HepG2 (cell line): ENCODE results near the gene CEP55. TPM values are rescaled to one million over a fixed set of nuclear protein-coding genes. Genes with fewer than 3 reads are reported as not detected.

Experiments
- ATAC-seq: fragments of 200-7000 bp; cut with Tn5 transposase; 3 replicates; pipeline ENCODE4 v1.9.1; 2020; ENCODE audit warnings: mild to moderate bottlenecking, moderate library complexity
- BruUV-seq: library from RNA; stranded (reverse); fragments of 400-500 nt; replicated peaks from 2 replicates; lab custom pipeline; 2021; lab: Mats Ljungman, UMichigan
- CTCF ChIA-PET: fragments of 300-600 bp; formaldehyde crosslinking; extraction: SDS; loops from one replicate; lab custom pipeline; 2021; ENCODE audit warnings: low total read pairs, inconsistent platforms, low intra/inter-chr PET ratio; lab: Yijun Ruan, JAX
- POLR2A ChIA-PET: fragments of 350-600 bp; sonication (Branson Sonifier 250); formaldehyde crosslinking; loops from one replicate; lab custom pipeline; 2020; ENCODE audit warnings: antibody characterized with exemption, inconsistent platforms; lab: Yijun Ruan, JAX
- DNase-seq: peaks from one replicate; pipeline ENCODE4 v3.0.0-alpha.2; 2015; ENCODE audit warnings: low spot score
- FAIRE-seq: peaks from 3 replicates; lab custom pipeline; 2011; peaks lifted over from hg19 to GRCh38; lab: Jason Lieb, UNC
- H2AFZ ChIP-seq: one replicate; pipeline ENCODE4 v1.6.1; 2011; ENCODE audit warnings: low read length, inconsistent platforms
- H3K27ac ChIP-seq: fragments of 300-600 bp; 3 replicates; pipeline ENCODE4 v1.8.0; 2011; ENCODE audit warnings: mixed run types, mild to moderate bottlenecking, mixed read lengths, low read length, inconsistent platforms; ENCODE audit not compliant: insufficient read depth; ENCODE audit errors: extremely low read length
- H3K27me3 ChIP-seq, 2 experiments: fragments of 200-600 bp in 1 of 2; 2 replicates in 1 of 2; 3 replicates in 1 of 2; pipeline versions ENCODE4 v1.6.0 to v1.8.0; 2011; ENCODE audit warnings: low read length in 2 of 2, mild to moderate bottlenecking in 2 of 2, moderate library complexity in 2 of 2, inconsistent platforms in 1 of 2; ENCODE audit not compliant: insufficient read depth in 2 of 2, control insufficient read depth in 1 of 2
- H3K36me3 ChIP-seq, 2 experiments: fragments of 200-600 bp in 1 of 2; replicated peaks in 1 of 2; 2 replicates in 1 of 2; 3 replicates in 1 of 2; pipeline versions ENCODE4 v1.5.1 to v1.8.0; 2011; ENCODE audit warnings: low read length in 2 of 2, inconsistent platforms in 1 of 2; ENCODE audit not compliant: insufficient read depth in 2 of 2, control insufficient read depth in 1 of 2
- H3K4me1 ChIP-seq: 2 replicates; pipeline ENCODE4 v1.5.1; 2012; ENCODE audit warnings: low read length, inconsistent platforms; ENCODE audit not compliant: insufficient read depth
- H3K4me2 ChIP-seq: 2 replicates; pipeline ENCODE4 v1.6.0; 2011; ENCODE audit warnings: low read depth, low read length, inconsistent platforms
- H3K4me3 ChIP-seq, 3 experiments: fragments of 200-600 bp in 1 of 3; sonication (generic), shearing (Covaris generic) in 1 of 3; replicated peaks in 1 of 3; 2 replicates each; pipeline ENCODE4 v1.5.1; 2011 to 2016; ENCODE audit warnings: low read length in 3 of 3, inconsistent platforms in 2 of 3, low read depth in 2 of 3, mild to moderate bottlenecking in 2 of 3, control low read depth in 1 of 3, mixed read lengths in 1 of 3; ENCODE audit not compliant: insufficient read depth in 1 of 3
- H3K79me2 ChIP-seq: one replicate; pipeline ENCODE4 v1.6.1; 2011; ENCODE audit warnings: low read length, inconsistent platforms; ENCODE audit not compliant: insufficient read depth
- H3K9ac ChIP-seq: 2 replicates; pipeline ENCODE4 v1.6.0; 2011; ENCODE audit warnings: mild to moderate bottlenecking, low read depth, low read length, inconsistent platforms; ENCODE audit not compliant: insufficient read depth
- H3K9me3 ChIP-seq: 2 replicates; pipeline ENCODE4 v1.5.1; 2012; ENCODE audit warnings: mild to moderate bottlenecking, low read length
- H4K20me1 ChIP-seq: 2 replicates; pipeline ENCODE4 v1.6.0; 2011; ENCODE audit warnings: inconsistent platforms, mild to moderate bottlenecking, low read length, moderate library complexity; ENCODE audit not compliant: insufficient read depth
- AGO1 ChIP-seq: fragments of 200-400 bp; formaldehyde crosslinking; IDR thresholded peaks from 2 replicates; pipeline ENCODE4 v1.6.1; 2017; ENCODE audit warnings: mild to moderate bottlenecking, low read depth, low read length, moderate library complexity; ENCODE audit not compliant: poor library complexity, severe bottlenecking
- FOXP1 ChIP-seq, 2 experiments: fragments of 450-650 bp in 1 of 2; IDR thresholded peaks; 2 replicates each; pipeline ENCODE4 v1.6.1; 2017 to 2018; ENCODE audit warnings: antibody characterized with exemption in 1 of 2
- ISX ChIP-seq: sonication (generic); formaldehyde crosslinking; conservative IDR thresholded peaks from 2 replicates; pipeline ENCODE4 v1.5.0; 2020; ENCODE audit warnings: missing genetic modification reagents
- JARID2 ChIP-seq: sonication (generic); formaldehyde crosslinking; IDR thresholded peaks from 2 replicates; pipeline ENCODE4 v1.8.1; 2023; ENCODE audit warnings: missing genetic modification reagents, inconsistent platforms; ENCODE audit not compliant: insufficient replicate concordance
- PAXIP1 ChIP-seq: sonication (generic); formaldehyde crosslinking; conservative IDR thresholded peaks from 2 replicates; pipeline ENCODE4 v1.4.0; 2020; ENCODE audit warnings: mild to moderate bottlenecking, missing genetic modification reagents, moderate library complexity
- PHF20 ChIP-seq: sonication (generic); formaldehyde crosslinking; IDR thresholded peaks from 2 replicates; pipeline ENCODE4 v1.5.0; 2020; ENCODE audit warnings: mild to moderate bottlenecking, missing genetic modification reagents
- POLR2A ChIP-seq, 2 experiments: IDR thresholded peaks; 2 replicates each; pipeline ENCODE4 v1.6.1; 2011; ENCODE audit warnings: low read depth in 2 of 2, low read length in 2 of 2, mild to moderate bottlenecking in 1 of 2, moderate library complexity in 1 of 2; ENCODE audit not compliant: insufficient read depth in 1 of 2
- SP1 ChIP-seq, 2 experiments: fragments of 450-650 bp in 1 of 2; sonication (generic) in 1 of 2; formaldehyde crosslinking in 1 of 2; IDR thresholded peaks; 2 replicates each; pipeline versions ENCODE4 v1.4.0 to v1.6.1; 2016 to 2020; ENCODE audit warnings: missing genetic modification reagents in 1 of 2
- TEAD3 ChIP-seq: optimal IDR thresholded peaks from 2 replicates; pipeline ENCODE3; 2016; ENCODE audit warnings: borderline replicate concordance
- ZBTB25 ChIP-seq: IDR thresholded peaks from 2 replicates; pipeline ENCODE4 v1.6.1; 2018; ENCODE audit warnings: missing genetic modification reagents
- ZBTB42 ChIP-seq: sonication (generic); formaldehyde crosslinking; IDR thresholded peaks from 2 replicates; pipeline ENCODE4 v1.5.0; 2020; ENCODE audit warnings: mild to moderate bottlenecking, missing genetic modification reagents
- ZIK1 ChIP-seq: sonication (generic); formaldehyde crosslinking; IDR thresholded peaks from 2 replicates; pipeline ENCODE4 v1.5.0; 2020; ENCODE audit warnings: mild to moderate bottlenecking, low read depth, missing genetic modification reagents, borderline replicate concordance
- ZNF180 ChIP-seq: sonication (generic); formaldehyde crosslinking; IDR thresholded peaks from 2 replicates; pipeline ENCODE4 v1.4.0; 2020; ENCODE audit warnings: low read depth, missing genetic modification reagents, borderline replicate concordance
- ZNF235 ChIP-seq: sonication (generic); formaldehyde crosslinking; IDR thresholded peaks from 2 replicates; pipeline ENCODE4 v1.8.1; 2023; ENCODE audit warnings: mild to moderate bottlenecking, missing genetic modification reagents, borderline replicate concordance
- ZNF367 ChIP-seq: sonication (generic); formaldehyde crosslinking; IDR thresholded peaks from 2 replicates; pipeline ENCODE4 v1.4.0; 2020; ENCODE audit warnings: missing genetic modification reagents, borderline replicate concordance
- ZNF670 ChIP-seq: sonication (generic); formaldehyde crosslinking; IDR thresholded peaks from 2 replicates; pipeline ENCODE4 v1.8.0; 2022; ENCODE audit warnings: mild to moderate bottlenecking, missing genetic modification reagents, borderline replicate concordance
- WGBS: methylation state at CpG from one replicate; pipeline ENCODE4 v1.1.6; 2017; ENCODE audit warnings: low lambda C conversion rate; 5-methylcytosine and 5-hydroxymethylcytosine counted together
- in situ Hi-C: cut with HindIII; loops from 2 replicates; pipeline ENCODE4 v1.10.0; 2017; ENCODE audit warnings: low pct_unique_long_range_greater_than_20kb; ENCODE audit not compliant: extremely low pct_ligation_motif_present
- intact Hi-C: fragments of 100-400 bp; cut with micrococcal nuclease; formaldehyde crosslinking; loops from one replicate; pipeline ENCODE4 v1.10.0; 2022; ENCODE audit not compliant: unreplicated experiment
- polyA plus RNA-seq, 8 experiments: library from polyadenylated mRNA; depleted of rRNA in 3 of 8; stranded (reverse) in 7 of 8; unstranded in 1 of 8; fragments of >200 nt; fragmentation: Illumina TruSeq in 4 of 8; extraction: Trizol in 4 of 8; gene quantifications; 2 replicates each; pipeline versions ENCODE4 v1.2.1 to v1.2.3, GENCODE V29; 2011 to 2016; ENCODE audit warnings: low read depth in 4 of 8, missing spikeins in 1 of 8, mixed read lengths in 1 of 8; ENCODE audit not compliant: insufficient read depth in 1 of 8
- total RNA-seq, 5 experiments: library from RNA; depleted of rRNA; stranded (reverse); fragments of >200 nt; fragmentation: Illumina TruSeq; extraction: Trizol; gene quantifications; 2 replicates each; pipeline ENCODE4 v1.2.3, GENCODE V29; 2016; ENCODE audit warnings: low read depth in 1 of 5
- TF ChIP-seq, protein P1 (sequence below): sonication (generic); formaldehyde crosslinking; IDR thresholded peaks from 2 replicates; pipeline ENCODE4 v1.8.1; 2023; ENCODE audit warnings: mild to moderate bottlenecking, missing genetic modification reagents
- TF ChIP-seq, protein P2 (sequence below): sonication (generic); formaldehyde crosslinking; IDR thresholded peaks from 2 replicates; pipeline ENCODE4 v1.9.0; 2021; ENCODE audit warnings: missing genetic modification reagents, borderline replicate concordance

CEP55 gene
- total and polyA plus RNA-seq, 2 of the 13 experiments (the other 11 are each of a cell fraction or from before 2014, with no cell fraction given) = 6.5 to 17.1 TPM

- no peak overlapping the region for H3K27ac ChIP-seq
- no peaks in the 10 kb centered on the region for H3K27me3 ChIP-seq
- in situ Hi-C loops = no loop called here
- CTCF ChIA-PET = no interaction called here
- H2AFZ ChIP-seq = no peak overlapping the region
- DNase-seq = no peak
- 96% methylated on average over 1 of the region's 1 CpG for WGBS
- H3K9ac ChIP-seq = no peak overlapping the region
- no peak for ATAC-seq
- H3K4me2 ChIP-seq = no peak overlapping the region
- no peaks in the 10 kb centered on the region for H4K20me1 ChIP-seq
- no TSS peak for BruUV-seq
- POLR2A ChIA-PET = no interaction called here
- H3K4me1 ChIP-seq = peaks cover 15% of the 10 kb centered on the region
- intact Hi-C loops = no loop called here
- no peaks in the 10 kb centered on the region for H3K9me3 ChIP-seq
- no peaks in the 10 kb centered on the region for H3K79me2 ChIP-seq
- FAIRE-seq = no peak
- no peak overlapping the region for H3K4me3 ChIP-seq
- no peaks in the 10 kb centered on the region for H3K36me3 ChIP-seq
- TF ChIP-seq FOXP1 (IDR thresholded peaks at IDR 0.05) = no peak
- no peak for TF ChIP-seq FOXP1 (CRISPR knock-in tag; IDR thresholded peaks at IDR 0.05)
- TF ChIP-seq ZNF235 (CRISPR knock-in tag) = no peak
- TF ChIP-seq, protein P1, sequence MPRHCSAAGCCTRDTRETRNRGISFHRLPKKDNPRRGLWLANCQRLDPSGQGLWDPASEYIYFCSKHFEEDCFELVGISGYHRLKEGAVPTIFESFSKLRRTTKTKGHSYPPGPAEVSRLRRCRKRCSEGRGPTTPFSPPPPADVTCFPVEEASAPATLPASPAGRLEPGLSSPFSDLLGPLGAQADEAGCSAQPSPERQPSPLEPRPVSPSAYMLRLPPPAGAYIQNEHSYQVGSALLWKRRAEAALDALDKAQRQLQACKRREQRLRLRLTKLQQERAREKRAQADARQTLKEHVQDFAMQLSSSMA = no peak
- TF ChIP-seq ZBTB25 = no peak
- no peak for TF ChIP-seq POLR2A (IDR thresholded peaks at IDR 0.05; ENCODE audit: insufficient read depth in 1 of 2, low read depth in 2 of 2, low read length in 2 of 2)
- no peak for TF ChIP-seq SP1 (IDR thresholded peaks at IDR 0.05)
- TF ChIP-seq SP1 (CRISPR knock-in tag; IDR thresholded peaks at IDR 0.05) = no peak
- no peak for TF ChIP-seq AGO1
- TF ChIP-seq ZNF670 (CRISPR knock-in tag) = no peak
- no peak for TF ChIP-seq PAXIP1 (CRISPR knock-in tag)
- TF ChIP-seq ISX (CRISPR knock-in tag) = no peak
- TF ChIP-seq TEAD3 (CRISPR knock-in tag) = no peak
- TF ChIP-seq ZIK1 = no peak
- TF ChIP-seq ZNF180 (CRISPR knock-in tag) = no peak
- TF ChIP-seq JARID2 (CRISPR knock-in tag) = no peak
- TF ChIP-seq ZNF367 (CRISPR knock-in tag) = no peak
- TF ChIP-seq ZBTB42 (CRISPR knock-in tag) = no peak
- no peak for TF ChIP-seq PHF20 (CRISPR knock-in tag)
- TF ChIP-seq, protein P2, sequence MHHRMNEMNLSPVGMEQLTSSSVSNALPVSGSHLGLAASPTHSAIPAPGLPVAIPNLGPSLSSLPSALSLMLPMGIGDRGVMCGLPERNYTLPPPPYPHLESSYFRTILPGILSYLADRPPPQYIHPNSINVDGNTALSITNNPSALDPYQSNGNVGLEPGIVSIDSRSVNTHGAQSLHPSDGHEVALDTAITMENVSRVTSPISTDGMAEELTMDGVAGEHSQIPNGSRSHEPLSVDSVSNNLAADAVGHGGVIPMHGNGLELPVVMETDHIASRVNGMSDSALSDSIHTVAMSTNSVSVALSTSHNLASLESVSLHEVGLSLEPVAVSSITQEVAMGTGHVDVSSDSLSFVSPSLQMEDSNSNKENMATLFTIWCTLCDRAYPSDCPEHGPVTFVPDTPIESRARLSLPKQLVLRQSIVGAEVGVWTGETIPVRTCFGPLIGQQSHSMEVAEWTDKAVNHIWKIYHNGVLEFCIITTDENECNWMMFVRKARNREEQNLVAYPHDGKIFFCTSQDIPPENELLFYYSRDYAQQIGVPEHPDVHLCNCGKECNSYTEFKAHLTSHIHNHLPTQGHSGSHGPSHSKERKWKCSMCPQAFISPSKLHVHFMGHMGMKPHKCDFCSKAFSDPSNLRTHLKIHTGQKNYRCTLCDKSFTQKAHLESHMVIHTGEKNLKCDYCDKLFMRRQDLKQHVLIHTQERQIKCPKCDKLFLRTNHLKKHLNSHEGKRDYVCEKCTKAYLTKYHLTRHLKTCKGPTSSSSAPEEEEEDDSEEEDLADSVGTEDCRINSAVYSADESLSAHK (CRISPR knock-in tag) = no peak
Observed at GRCh38 chr10:93461807-93462178, 34.6 kb upstream of the CEP55 start.
